GM10248 (cell line): ENCODE results near the gene DLG4.

Experiments
- CTCF ChIA-PET: fragments of 300-600 bp; sonication (Branson Sonifier 250); formaldehyde crosslinking; extraction: SDS; loops from one replicate; lab custom pipeline; 2021; ENCODE audit warnings: antibody characterized with exemption; lab: Yijun Ruan, JAX
- POLR2A ChIA-PET: fragments of 350-650 bp; sonication (Branson Sonifier 250); formaldehyde crosslinking; extraction: SDS; loops from one replicate; lab custom pipeline; 2020; ENCODE audit warnings: antibody characterized with exemption; lab: Yijun Ruan, JAX
- DNase-seq: peaks from one replicate; pipeline ENCODE4 v3.0.0; 2012; ENCODE audit errors: extremely low spot score
- TF ChIP-seq, protein P1 (sequence below): IDR thresholded peaks from 2 replicates; pipeline ENCODE4 v1.5.1; 2012; ENCODE audit warnings: mild to moderate bottlenecking, low read depth; ENCODE audit errors: extremely low read depth, missing control alignments, control extremely low read depth

DLG4 gene

DNA sequence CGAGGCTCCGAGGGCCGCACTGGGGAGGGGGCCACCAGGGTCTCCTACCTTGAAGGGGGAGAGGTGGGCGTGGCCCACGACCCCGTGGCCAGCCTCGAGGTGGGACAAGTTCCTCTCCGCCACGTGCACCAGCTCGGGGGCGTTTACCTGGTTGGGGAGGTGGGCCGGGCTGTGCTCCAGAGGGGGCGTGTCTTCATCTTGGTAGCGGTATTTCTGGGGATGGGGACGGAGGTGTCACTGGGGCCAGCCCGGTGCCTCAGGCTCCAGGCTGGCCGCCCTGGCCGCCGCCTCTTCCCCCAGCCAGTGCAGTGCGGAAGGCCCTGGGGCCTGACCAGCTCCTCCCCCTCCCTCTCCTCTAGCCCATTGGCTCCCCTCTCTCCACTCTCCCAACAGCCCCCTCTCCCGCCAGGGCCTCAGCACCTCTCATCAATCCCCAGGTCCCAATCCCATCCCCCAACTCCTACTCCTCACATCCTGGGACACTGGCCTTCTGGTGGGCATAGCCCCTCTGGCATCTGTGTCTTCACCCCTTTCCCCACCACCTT lies 11.5 kb downstream of the DLG4 start:
- ChIA-PET POLR2A (no interaction called here), CTCF (interaction anchor here (2.2 kb wide), 1 partner anchor 12 kb away, joined by 6 read pairs; the partner anchor contains the start of genes ACADVL and DLG4)
- TF ChIP-seq, protein P1, sequence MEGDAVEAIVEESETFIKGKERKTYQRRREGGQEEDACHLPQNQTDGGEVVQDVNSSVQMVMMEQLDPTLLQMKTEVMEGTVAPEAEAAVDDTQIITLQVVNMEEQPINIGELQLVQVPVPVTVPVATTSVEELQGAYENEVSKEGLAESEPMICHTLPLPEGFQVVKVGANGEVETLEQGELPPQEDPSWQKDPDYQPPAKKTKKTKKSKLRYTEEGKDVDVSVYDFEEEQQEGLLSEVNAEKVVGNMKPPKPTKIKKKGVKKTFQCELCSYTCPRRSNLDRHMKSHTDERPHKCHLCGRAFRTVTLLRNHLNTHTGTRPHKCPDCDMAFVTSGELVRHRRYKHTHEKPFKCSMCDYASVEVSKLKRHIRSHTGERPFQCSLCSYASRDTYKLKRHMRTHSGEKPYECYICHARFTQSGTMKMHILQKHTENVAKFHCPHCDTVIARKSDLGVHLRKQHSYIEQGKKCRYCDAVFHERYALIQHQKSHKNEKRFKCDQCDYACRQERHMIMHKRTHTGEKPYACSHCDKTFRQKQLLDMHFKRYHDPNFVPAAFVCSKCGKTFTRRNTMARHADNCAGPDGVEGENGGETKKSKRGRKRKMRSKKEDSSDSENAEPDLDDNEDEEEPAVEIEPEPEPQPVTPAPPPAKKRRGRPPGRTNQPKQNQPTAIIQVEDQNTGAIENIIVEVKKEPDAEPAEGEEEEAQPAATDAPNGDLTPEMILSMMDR: no peak
- DNase-seq: no peak

DNA sequence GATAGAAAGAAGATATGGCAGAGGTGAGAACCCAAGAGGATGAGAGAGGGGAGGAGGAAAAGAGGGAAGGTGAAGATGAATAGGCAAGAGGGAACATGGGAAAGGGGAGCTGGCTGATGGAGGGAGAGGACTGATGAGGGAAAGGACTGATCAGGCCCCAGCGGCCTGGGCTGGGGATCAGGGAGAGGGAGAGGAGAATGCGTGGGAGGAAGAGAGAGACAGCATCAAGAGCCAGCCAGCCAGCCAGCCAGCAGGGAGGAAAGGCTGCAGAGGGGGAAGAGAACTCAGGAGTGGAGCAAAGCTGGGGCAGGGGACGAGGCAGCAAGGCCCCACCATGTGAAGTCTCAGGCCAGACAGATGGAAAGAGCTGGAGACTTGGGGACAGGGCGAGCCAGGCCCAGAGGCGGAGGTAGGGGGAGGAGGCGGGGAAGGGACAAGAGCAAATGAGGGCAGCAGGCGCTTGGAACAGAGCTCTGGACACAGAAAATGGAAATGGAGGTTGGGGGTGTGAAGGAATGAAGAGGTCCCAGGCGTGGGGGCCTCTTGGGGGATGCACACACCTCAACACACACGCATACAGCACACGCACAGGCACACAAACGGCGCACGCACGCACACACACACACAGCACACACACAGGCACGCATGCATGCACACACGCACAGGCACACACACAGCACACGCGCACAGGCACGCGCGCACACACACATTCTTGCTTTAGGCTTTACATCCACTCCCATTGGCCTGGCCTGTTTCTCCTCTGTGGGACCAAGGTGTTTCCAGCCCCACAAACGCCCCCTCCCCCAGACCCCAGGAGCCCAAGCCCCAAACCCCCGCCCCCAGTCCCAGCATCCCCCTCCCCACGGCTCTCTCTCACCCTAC lies 12.3 kb downstream of the DLG4 start:
- no peak for DNase-seq
- TF ChIP-seq, protein P1: no peak
- CTCF ChIA-PET: interaction anchor here (2.2 kb wide), 1 partner anchor 13 kb away, joined by 6 read pairs; the partner anchor contains the start of genes ACADVL and DLG4
- POLR2A ChIA-PET: no interaction called here

DNA sequence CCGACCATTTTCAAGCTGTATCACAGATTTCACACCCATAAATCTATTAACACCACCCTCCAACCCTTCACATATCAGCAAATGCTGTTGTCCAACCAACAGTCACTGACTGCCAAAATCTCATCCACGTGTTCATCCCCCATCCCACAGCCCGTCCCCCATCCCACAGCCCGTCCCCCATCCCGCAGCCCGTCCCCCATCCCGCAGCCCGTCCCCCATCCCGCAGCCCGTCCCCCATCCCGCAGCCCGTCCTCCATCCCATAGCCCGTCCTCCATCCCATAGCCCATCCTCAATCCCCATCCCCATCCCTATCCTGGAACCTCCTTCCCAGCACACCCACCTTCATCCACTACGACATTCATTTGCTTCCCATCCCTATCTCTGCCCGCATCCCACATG lies 14.1 kb downstream of the DLG4 start:
- POLR2A ChIA-PET: no interaction called here
- TF ChIP-seq, protein P1: no peak
- no peak for DNase-seq
- CTCF ChIA-PET: no interaction called here

DNA sequence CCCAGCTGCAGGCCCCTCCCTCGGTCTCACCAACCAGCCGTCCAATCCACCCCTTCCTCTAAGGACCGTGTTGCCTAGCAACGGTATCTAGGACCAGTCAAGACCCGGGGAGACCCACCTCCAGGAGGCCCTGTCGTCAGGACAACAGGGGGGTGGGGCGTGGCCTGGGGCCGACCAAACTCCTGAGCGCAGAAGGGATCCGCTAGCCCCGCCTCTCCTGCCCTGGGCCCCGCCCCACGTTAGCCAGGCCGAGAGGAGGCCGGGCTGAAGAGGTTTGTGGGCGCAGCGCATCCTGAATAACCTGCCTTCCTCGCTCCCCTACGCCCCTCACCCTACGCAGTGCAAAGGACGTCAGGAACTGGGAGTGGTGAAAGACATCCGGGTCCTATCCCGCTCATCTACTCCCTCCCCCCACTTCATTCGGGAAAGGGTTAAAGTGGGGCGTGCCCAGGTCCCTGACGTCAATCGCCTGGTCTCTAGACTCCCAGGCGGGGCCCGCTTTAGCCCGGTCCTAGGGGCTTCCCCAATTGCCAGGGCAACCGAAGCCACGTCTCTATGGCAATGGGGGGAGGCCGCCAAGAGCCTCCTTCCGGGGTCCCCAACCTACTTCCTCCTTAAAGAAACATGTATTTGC lies 14.7 kb downstream of the DLG4 start:
- ChIA-PET POLR2A (no interaction called here), CTCF (no interaction called here)
- TF ChIP-seq, protein P1: no peak
- peak; percentile 96 for DNase-seq

DNA sequence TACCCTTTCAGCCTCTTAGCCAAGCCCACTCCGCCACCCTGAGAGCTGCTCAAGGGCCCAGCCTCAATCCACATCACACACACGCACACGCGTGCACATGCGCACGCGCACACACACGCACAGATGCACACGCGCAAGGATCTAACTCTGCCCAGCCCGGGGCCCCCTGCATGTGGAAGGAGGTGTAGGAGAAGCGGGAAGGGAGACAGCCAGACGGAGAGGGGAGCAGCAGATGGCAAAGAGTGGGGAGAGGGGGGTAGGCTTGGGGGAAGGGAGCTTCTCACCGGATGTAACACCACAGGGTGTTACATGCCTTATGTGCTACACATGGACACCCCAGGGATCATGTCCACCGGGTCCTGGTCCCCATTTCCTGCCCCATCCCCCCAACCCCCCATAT lies 15.3 kb downstream of the DLG4 start:
- POLR2A ChIA-PET: no interaction called here
- DNase-seq: no peak
- TF ChIP-seq, protein P1: no peak
- CTCF ChIA-PET: no interaction called here

DNA sequence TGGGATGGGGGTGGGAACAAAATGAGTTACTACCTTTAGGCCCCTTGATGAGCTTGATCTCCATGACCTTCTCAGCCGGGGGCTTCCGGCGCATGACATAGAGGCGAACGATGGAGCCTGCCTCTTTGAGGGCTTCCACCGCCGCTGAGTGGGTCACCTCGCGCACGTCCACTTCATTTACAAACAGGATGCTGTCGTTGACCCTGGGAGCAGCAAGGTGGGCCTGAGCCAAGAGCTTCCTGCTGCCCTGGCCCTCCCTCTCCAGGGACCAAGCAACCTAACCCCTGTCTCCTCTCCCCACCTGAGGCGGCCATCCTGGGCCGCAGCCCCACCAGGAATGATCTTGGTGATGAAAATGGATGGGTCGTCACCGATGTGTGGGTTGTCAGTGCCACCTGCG lies 16.2 kb downstream of the DLG4 start:
- TF ChIP-seq, protein P1: no peak
- ChIA-PET POLR2A (no interaction called here), CTCF (no interaction called here)
- no peak for DNase-seq
